ENCODE measurements around the gene ZNF10.

The ZNF10 gene

GRCh38 chr12:133145981-133146380 is 15.6 kb downstream of the ZNF10 start:
- DNase-seq (ENCODE audit: low read depth), result no peak
- TF ChIP-seq CTCF (IDR thresholded peaks at IDR 0.05; ENCODE audit: control insufficient read depth, insufficient read depth, low read depth, low read length, missing control alignments), result no peak

GRCh38 chr12:133156125-133156690 is 25.8 kb downstream of the ZNF10 start:
- no peak for DNase-seq (ENCODE audit: low read depth)
- H3K4me3 ChIP-seq (ENCODE audit: control insufficient read depth, low read depth, low read length), result no peak overlapping the region
- TF ChIP-seq CTCF (IDR thresholded peaks at IDR 0.05; ENCODE audit: control insufficient read depth, insufficient read depth, low read depth, low read length, missing control alignments), result no peak

More at GRCh38 chr12:133145981-133146380, 15.6 kb downstream of the ZNF10 start:
- H3K4me3 ChIP-seq (ENCODE audit: control insufficient read depth, low read depth, low read length), result no peak overlapping the region

- no peak for TF ChIP-seq CTCF (IDR thresholded peaks at IDR 0.05; ENCODE audit: control insufficient read depth, insufficient read depth, low read depth, low read length, missing control alignments)
- H3K4me3 ChIP-seq (ENCODE audit: control insufficient read depth, low read depth, low read length), result no peak overlapping the region
- DNase-seq (ENCODE audit: low read depth), result no peak
These were observed 35.3 kb downstream of the ZNF10 start for GRCh38 chr12:133165776-133166175.

GRCh38 chr12:133172491-133172890 is 42.1 kb downstream of the ZNF10 start:
- no peak overlapping the region for H3K4me3 ChIP-seq (ENCODE audit: control insufficient read depth, low read depth, low read length)
- no peak for TF ChIP-seq CTCF (IDR thresholded peaks at IDR 0.05; ENCODE audit: control insufficient read depth, insufficient read depth, low read depth, low read length, missing control alignments)
- DNase-seq (ENCODE audit: low read depth), result no peak

GRCh38 chr12:133174901-133175300 is 44.5 kb downstream of the ZNF10 start:
- no peak for DNase-seq (ENCODE audit: low read depth)
- H3K4me3 ChIP-seq (ENCODE audit: control insufficient read depth, low read depth, low read length), result no peak overlapping the region
- no peak for TF ChIP-seq CTCF (IDR thresholded peaks at IDR 0.05; ENCODE audit: control insufficient read depth, insufficient read depth, low read depth, low read length, missing control alignments)

GRCh38 chr12:133180669-133181068 is 50.2 kb downstream of the ZNF10 start:
- no peak overlapping the region for H3K4me3 ChIP-seq (ENCODE audit: control insufficient read depth, low read depth, low read length)
- no peak for DNase-seq (ENCODE audit: low read depth)
- no peak for TF ChIP-seq CTCF (IDR thresholded peaks at IDR 0.05; ENCODE audit: control insufficient read depth, insufficient read depth, low read depth, low read length, missing control alignments)
